GM21515 (cell line): ENCODE data around the gene CELSR2.
A peak's percentile ranks its signal among the peaks of the same experiment; 100 is the strongest.
"Not testable (repeated sequence)": the region's sequence is repeated elsewhere in the genome, so short reads cannot be mapped to it uniquely, and the experiment has no call there.

Experiments
- ATAC-seq: cut with Tn5 transposase; IDR thresholded peaks from one replicate; pipeline ENCODE4 v1.9.1; 2021; ENCODE audit not compliant: unreplicated experiment

The CELSR2 gene, protein sequence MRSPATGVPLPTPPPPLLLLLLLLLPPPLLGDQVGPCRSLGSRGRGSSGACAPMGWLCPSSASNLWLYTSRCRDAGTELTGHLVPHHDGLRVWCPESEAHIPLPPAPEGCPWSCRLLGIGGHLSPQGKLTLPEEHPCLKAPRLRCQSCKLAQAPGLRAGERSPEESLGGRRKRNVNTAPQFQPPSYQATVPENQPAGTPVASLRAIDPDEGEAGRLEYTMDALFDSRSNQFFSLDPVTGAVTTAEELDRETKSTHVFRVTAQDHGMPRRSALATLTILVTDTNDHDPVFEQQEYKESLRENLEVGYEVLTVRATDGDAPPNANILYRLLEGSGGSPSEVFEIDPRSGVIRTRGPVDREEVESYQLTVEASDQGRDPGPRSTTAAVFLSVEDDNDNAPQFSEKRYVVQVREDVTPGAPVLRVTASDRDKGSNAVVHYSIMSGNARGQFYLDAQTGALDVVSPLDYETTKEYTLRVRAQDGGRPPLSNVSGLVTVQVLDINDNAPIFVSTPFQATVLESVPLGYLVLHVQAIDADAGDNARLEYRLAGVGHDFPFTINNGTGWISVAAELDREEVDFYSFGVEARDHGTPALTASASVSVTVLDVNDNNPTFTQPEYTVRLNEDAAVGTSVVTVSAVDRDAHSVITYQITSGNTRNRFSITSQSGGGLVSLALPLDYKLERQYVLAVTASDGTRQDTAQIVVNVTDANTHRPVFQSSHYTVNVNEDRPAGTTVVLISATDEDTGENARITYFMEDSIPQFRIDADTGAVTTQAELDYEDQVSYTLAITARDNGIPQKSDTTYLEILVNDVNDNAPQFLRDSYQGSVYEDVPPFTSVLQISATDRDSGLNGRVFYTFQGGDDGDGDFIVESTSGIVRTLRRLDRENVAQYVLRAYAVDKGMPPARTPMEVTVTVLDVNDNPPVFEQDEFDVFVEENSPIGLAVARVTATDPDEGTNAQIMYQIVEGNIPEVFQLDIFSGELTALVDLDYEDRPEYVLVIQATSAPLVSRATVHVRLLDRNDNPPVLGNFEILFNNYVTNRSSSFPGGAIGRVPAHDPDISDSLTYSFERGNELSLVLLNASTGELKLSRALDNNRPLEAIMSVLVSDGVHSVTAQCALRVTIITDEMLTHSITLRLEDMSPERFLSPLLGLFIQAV (N-terminal part only)

DNA sequence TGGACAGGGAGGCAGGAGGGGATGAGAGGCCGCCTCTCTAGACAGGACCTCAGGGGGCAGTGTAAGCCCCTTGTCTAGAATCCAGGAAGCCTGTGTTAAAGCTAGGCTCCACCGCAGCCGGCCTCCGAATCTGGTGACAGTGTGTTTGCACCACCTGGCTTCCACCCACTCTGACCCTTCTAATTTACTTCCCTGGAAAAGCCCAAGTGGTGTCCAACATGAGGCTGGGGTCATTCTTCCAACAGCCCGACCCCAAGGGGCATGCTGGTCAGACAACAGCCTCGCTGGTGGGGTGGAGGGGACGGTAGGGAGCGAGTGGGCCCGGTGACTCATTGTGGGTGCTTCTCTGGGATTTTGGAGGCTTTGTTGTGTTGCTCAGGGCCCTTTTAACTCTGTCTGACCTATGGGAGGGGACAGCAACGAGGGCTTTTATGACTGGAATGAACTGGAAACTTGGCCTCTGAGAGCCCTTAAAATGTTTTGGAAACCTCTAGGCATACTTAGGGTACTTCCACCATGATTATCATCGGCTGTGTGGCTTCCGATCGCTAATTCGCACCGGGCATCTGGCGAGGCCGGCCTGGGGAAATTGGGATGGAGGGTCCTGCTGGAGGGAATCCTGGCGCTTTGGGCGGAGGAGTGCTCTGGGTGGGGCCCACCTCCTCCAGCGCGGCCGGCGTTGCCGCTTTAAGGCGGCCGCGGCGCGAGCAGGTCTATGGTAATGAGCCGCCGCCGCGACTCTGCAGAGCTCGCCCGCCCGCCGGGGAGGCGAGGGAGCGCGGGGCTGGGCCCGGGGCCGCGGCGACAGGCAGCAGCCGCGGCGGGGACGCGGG lies at the start of gene CELSR2:
CELSR2 (plus strand) TSS at position 743 of the 833 bp plus-strand sequence. CDS start 541 bp downstream, outside the sequence.
- ATAC-seq, result peak; percentile 73

DNA sequence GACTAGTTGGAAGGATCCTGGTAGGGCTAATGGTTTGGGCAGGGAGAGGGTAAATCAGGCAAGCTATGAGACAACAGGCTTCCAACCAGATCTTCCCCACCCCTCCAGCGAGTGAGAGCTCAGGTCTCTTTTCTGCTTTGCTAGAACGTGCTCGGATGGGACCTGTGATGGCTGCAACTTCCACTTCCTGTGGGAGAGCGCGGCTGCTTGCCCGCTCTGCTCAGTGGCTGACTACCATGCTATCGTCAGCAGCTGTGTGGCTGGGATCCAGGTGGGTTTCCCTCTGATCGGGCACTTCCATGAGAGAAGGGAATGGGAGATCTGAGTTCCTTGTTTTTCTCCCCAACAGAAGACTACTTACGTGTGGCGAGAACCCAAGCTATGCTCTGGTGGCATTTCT lies 49.6 kb upstream of the CELSR2 start:
- ATAC-seq, result no peak

DNA sequence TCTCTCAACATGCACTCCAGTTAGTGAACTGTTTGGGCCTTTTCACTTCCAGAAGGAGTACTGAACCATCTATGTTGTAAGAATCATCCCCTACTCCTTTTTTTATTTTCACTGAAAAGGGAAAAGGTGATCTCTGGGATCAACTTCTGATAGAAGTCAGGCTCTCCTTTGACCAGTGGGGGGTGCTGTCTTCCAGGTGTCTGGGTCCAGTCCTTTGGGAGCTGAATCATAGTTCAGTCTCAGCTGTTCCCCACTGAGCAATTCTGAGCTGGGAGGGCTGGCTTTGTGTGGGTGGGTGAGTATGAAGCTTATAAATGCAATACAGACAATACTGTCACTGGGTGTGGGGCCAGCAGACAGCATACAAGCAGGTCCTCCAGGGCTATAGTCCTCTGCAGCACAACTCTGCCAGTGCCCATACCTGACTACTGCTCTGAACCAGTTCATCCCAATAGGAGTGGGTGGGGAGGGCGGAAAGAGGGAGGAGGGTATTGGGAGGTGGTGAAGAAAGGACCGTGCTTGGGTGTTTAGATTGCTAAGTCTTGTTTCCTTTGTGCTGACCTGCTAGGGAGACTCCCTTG lies 48.1 kb upstream of the CELSR2 start:
- no peak for ATAC-seq

DNA sequence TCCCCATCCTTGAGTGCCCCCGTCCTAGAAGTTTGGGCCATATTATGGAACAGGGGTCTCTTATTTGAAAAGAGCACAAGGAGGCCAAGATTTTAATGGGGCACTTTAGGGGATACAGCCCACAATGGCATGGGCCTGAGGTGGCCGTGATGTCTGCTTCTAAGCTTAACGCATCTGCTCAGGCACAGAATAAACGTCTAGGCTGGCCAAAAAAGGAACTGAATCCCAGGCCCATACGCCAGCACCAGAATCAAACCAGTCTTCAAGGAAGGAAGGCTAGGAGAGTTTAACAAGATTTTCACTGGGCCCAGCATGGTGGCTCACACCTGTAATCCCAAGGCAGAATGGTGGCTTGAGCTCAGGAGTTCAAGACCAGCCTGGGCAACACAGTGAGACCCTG lies 44.9 kb upstream of the CELSR2 start:
- no peak for ATAC-seq

DNA sequence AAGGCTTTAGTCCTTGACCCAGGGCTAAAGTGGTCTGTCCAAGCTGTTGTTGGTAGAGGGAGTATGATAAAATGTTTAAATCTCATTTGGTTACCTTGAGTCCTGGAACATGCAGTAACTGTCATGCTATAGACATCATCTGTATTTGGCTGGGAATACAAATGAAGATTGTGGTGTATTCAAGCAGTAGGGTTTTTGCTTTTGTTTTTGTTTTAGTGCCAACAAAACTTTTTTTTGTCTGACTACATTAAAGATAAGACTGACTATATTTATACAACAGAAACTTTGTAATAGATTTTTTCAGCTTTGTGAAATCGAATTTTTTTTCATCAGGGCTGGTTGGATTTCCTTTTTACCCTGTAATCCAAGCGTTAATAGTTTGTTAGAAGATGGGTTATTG lies 43.0 kb upstream of the CELSR2 start:
- ATAC-seq, result no peak

DNA sequence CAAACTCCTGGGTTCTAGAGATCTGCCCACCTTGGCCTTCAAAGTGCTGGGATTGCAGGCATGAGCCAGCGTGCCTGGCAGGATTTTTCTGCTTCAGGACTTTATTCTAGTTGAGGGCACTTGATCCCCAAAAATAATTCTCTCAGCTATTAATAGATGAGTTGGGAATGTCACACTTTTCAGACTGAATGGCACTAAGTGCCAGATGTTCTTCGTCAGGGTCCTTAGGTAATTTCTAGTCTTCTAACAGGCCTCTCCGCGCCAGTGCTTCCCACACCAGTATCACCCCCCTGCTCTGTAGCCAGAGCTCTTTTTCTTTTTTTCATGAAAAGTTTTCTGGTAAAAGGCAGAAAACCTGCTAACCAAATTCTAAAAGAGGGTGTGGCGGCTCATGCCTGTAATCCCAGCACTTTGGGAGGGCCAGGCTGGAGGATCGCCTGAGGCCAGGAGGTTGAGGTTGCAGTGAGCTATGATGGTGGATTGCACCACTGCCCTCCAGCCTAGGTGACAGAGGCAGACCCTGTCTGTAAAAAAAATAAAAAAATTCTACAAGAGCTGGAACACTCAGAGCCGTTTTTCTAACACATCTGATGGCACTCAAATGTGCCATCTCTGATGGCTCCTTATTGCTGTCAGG lies 41.8 kb upstream of the CELSR2 start:
- no peak for ATAC-seq

DNA sequence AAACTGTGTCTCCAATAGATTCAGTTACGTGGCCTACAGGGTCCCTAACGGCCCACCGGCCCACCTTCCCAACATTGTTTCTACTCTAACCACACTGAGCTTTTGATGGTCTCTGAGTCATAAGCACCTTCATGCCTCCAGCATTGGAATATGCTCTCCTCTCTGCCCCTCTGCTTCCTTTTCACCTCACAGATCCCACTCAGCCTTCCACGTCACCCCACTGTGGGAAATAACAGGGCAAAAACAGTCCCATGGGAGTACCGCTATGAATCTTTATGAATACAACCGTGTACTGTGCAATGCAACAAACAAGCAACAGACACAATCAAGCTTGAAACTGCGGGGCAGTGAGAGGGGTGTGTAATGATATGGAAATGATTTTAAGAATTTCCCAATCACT lies 40.9 kb upstream of the CELSR2 start:
- ATAC-seq, result no peak

DNA sequence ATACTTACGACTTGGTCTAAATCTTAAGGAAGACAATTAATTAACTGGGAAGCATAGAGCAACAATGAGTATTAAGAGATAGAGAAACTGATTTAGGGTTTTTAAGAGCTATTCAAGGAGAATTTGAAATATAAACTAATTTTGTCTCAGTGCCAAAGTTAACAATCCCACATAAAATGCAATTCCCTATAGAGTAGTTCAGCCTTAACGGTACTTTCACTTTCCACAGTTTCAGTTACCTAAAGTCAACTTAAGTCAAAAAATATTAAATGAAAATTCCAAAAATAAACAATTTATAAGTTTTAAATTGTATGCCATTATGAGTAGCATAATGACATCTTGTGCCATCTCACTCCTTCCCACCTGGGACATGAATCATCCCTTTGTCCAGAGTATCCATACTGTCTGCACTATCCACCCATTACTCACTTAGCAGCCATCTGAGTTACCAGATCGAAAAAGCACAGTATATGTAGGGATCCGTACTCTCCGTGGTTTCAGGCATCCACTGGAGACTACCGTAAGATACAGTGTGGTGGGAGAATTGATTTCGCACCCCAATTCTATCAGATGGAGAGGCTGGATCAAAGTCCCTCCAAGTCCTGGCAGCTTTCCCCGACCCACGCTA lies 40.4 kb upstream of the CELSR2 start:
- no peak for ATAC-seq

DNA sequence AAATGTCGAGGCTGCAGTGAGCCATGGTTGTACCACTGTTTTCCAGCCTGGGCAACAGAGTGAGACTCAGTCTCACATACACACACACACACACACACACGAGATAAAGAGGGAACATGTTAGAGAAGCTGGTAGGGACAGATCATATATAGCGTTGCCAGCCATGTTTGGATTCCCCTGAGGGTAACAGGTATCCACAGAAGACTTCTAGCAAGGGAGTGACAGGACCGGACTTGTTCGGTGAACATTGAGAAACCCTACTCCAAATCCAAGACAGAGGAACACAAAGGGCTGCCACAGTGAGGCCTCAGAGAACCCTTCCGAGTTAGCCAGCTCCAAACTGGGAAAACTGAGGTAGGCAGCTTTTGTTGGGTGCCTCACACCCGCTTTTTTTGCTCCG lies 39.3 kb upstream of the CELSR2 start:
- no peak for ATAC-seq

DNA sequence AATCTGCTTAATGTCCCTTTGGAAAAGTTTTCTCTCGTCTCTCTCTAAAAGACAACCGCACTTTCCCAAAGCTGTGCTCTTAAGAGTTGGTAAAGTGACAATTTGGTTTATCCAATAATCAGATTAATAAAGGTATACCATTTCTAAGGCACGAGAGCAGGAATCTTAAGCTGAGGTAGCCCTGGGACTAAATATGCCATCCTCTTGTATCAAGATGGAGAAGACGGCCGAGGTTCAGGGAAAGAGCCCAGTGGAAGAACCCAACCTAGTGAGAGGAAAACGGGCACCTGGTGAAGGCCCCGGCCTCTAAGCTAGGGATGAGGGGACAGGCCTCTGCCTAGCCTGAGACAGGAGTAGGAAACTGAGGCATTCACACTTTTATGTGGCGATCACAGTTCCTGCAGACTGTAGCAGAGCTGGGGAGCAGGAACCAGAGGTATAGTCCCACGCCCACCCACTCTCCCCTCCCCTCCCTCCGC lies 36.0 kb upstream of the CELSR2 start:
- no peak for ATAC-seq

DNA sequence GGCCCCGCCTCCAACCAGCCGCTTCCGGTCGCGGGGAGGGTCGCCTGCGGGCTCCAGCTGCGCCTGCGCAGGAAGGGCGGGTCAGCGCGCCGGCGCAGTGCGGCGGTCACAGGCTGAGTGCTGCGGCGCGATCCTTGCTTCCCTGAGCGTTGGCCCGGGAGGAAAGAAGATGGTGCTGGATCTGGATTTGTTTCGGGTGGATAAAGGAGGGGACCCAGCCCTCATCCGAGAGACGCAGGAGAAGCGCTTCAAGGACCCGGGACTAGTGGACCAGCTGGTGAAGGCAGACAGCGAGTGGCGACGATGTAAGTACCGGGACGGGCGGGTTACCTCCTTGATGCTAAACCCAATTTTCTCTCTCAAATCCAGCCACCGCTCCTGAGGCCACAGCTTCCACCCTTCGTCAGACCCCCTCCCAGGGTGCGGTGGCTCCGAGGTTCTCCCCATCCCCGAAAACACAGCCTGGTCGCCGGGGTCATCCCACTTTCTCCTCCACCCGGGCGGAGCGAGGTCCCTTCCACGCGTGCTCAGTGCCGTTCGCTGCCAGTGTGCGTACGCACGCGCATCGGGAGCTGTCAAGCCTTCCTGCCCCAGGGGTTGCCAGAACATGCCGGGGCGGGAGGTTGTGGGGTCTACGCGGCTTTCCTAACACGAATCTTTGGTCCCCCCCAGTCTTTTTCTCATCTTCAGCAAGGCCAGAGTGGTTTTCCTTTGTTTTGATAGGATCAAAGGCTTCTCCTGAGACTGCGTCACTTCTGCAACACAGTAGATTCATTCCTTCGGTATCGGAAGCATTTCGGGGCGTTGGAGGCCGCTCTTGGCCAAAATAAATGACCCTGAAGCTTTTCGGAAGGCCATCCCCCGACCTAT lies 35.3 kb upstream of the CELSR2 start, which contains the start of gene SARS1:
SARS1 (plus strand) TSS at position 95 of the 870 bp plus-strand sequence; CDS start at position 170, 75 bp downstream.
- ATAC-seq, result peak; percentile 83

DNA sequence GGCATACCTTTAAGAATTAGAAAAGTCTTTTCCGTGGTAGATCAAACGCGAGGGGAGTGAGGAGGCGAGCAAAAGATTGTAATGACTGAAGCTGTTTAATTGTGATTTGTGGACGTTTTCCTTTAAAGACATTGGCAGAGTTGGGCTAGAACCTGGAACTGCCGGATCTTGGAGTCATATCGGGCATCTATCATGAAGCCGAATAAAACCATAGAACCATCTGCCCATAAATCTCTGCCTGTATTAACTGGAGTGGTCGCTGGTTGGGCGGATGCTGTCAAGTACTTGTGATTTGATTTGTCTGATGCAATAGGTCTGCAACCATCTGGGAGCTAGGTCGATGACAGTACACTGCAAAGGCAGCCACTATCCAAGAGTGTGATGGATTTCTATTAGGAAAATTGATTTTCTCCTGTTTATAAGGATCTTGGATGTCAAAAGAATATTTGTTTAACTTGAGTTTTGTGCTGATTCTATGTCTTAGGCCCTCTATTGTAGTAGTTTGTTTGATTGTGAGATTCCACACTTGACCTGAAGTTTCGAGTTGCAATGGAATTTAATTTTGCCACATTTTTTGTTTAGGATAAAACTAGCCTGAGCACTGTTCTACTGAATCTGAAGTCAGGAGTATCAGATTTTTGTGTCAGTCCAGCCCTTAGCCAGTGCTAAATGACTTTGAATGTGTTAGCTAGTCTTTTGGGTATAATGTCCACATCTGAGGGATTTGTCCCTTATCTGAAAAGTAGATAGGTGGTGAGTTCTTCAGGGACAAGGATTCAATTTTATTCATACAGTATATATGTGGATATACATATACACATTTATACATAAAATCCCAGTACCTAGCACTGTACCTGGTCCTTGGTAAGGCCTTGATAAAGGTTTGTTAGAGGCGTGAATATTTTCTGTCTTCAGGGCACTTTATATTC lies 34.4 kb upstream of the CELSR2 start:
- ATAC-seq, result no peak

DNA sequence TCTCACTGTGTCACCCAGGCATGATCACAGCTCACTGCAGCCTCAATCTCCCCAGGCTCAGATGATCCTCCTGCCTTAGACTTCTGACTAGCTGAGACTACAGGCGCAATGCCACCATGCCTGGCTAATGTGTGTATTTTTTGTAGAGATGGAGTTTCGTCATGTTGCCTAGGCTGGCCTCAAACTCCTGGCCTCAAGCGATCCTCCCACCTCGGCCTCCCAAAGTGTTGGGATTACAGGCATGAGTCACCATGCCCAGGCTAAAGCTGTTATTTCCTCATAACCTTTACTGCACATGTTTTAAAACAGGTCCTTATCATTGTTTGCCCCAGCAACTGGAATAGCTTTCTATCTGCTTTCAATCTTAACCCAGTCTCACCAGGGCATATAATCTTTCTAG lies 32.7 kb upstream of the CELSR2 start:
- ATAC-seq, result no peak

DNA sequence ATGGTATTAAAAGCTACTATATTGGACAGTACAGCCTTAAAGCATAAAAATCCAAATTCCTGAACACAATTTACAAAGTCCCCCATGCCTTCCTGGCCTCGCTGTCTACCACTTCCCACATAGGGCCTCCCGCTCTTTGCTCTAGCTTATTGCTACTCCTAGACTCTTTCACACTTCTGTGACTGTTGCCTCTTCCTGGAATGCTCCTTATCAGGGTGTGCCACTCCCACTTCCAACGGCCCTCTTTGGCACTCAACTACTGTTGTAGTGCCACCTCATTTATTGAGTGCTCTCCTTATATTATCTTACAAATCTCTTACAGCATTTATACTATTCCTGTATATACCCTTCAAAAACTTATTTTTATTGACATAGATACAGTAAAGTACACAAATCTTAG lies 30.8 kb upstream of the CELSR2 start:
- ATAC-seq, result no peak

DNA sequence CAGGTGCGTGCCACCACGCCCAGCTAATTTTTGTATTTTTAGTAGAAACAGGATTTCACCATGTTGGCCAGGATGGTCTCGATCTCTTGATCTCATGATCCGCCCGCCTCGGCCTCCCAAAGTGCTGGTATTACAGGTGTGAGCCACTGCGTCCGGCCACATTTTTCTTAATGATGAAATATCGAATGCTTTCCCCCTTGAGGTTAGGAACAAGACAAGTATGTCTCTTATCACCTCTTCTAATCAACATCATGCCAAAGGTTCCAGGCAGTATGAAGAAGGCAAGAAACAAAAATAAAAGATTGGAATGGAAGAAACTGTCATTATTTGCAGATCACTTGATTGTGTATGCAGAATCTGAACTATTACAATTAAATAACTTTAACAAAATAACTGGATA lies 28.1 kb upstream of the CELSR2 start:
- not testable (repeated sequence) for ATAC-seq

DNA sequence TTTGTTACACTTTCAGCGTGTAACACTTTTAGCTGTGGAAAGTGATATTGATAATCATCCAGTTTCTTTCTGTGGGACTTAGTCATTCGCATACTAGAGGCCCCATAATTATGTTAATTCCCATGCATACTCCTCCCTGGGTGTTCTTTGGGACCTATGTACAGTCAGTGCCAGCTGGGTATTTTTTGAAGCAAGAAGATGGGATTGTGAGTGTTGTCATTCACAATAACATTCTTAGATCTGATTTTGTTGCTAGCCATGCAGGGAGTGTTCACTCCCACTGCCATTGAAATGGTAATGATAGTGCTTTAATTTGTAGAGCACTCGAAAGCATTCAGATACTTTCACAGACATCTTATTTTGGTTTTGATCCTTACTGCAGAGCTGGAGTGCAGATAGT lies 24.0 kb upstream of the CELSR2 start:
- ATAC-seq, result no peak
